HepG2 (cell line): ENCODE measurements around the gene UHMK1.

ENCODE experiments used
- CHD2 ChIP-seq: IDR thresholded peaks from 2 replicates; pipeline ENCODE4 v1.6.1; 2011; ENCODE audit warnings: low read depth, low read length, improper control_type of control experiment
- EP300 ChIP-seq, 3 experiments: sonication (generic) in 1 of 3; formaldehyde crosslinking in 1 of 3; IDR thresholded peaks; 2 replicates each; pipeline versions ENCODE4 v1.5.1 to v1.6.1; 2011 to 2020; ENCODE audit warnings: low read depth in 2 of 3, low read length in 2 of 3, borderline replicate concordance in 1 of 3, improper control_type of control experiment in 1 of 3, mild to moderate bottlenecking in 1 of 3, missing genetic modification reagents in 1 of 3, moderate library complexity in 1 of 3
- HOMEZ ChIP-seq: IDR thresholded peaks from 2 replicates; pipeline ENCODE4 v1.6.1; 2016; ENCODE audit warnings: low read depth
- IRF2 ChIP-seq: IDR thresholded peaks from 2 replicates; pipeline ENCODE4 v1.6.1; 2018; ENCODE audit warnings: missing genetic modification reagents, missing compliant biosample characterization
- MNT ChIP-seq: fragments of 450-650 bp; IDR thresholded peaks from 2 replicates; pipeline ENCODE4 v1.6.1; 2016
- MXI1 ChIP-seq: IDR thresholded peaks from 3 replicates; pipeline ENCODE4 v1.6.1; 2012; ENCODE audit warnings: low read depth, low read length, inconsistent platforms, borderline replicate concordance
- POLR2AphosphoS5 ChIP-seq: IDR thresholded peaks from 2 replicates; pipeline ENCODE4 v1.6.1; 2012; ENCODE audit warnings: low read depth, low read length
- SOX6 ChIP-seq, 2 experiments: fragments of 450-650 bp in 1 of 2; sonication (generic) in 1 of 2; formaldehyde crosslinking in 1 of 2; IDR thresholded peaks; 2 replicates each; pipeline versions ENCODE4 v1.4.0 to v1.6.1; 2017 to 2020; ENCODE audit warnings: antibody characterized with exemption in 1 of 2, mild to moderate bottlenecking in 1 of 2, missing genetic modification reagents in 1 of 2
- ZC3H4 ChIP-seq: sonication (generic); formaldehyde crosslinking; IDR thresholded peaks from 2 replicates; pipeline ENCODE4 v1.4.0; 2020; ENCODE audit warnings: missing genetic modification reagents, borderline replicate concordance
- ZNF235 ChIP-seq: sonication (generic); formaldehyde crosslinking; IDR thresholded peaks from 2 replicates; pipeline ENCODE4 v1.8.1; 2023; ENCODE audit warnings: mild to moderate bottlenecking, missing genetic modification reagents, borderline replicate concordance
- ZNF274 ChIP-seq: sonication (generic); formaldehyde crosslinking; IDR thresholded peaks from 2 replicates; pipeline ENCODE4 v1.5.1; 2020; ENCODE audit warnings: mild to moderate bottlenecking, missing genetic modification reagents
- ZNF687 ChIP-seq: sonication (generic); formaldehyde crosslinking; IDR thresholded peaks from 2 replicates; pipeline ENCODE4 v1.5.1; 2020; ENCODE audit warnings: mild to moderate bottlenecking, missing genetic modification reagents, moderate library complexity

- TF ChIP-seq IRF2 (no peak), ZNF687 (CRISPR knock-in tag) (no peak), ZC3H4 (CRISPR knock-in tag) (no peak), EP300 (IDR thresholded peaks at IDR 0.05; ENCODE audit: low read depth in 2 of 2, low read length in 2 of 2) (no peak), EP300 (CRISPR knock-in tag; IDR thresholded peaks at IDR 0.05; ENCODE audit: borderline replicate concordance) (no peak), MNT (no peak), POLR2AphosphoS5 (no peak), CHD2 (no peak), MXI1 (no peak), ZNF274 (CRISPR knock-in tag) (no peak), SOX6 (IDR thresholded peaks at IDR 0.05) (no peak), SOX6 (CRISPR knock-in tag; IDR thresholded peaks at IDR 0.05) (no peak), HOMEZ (CRISPR knock-in tag) (no peak), ZNF235 (CRISPR knock-in tag) (no peak)
Measured at GRCh38 chr1:162535501-162535900, 37.9 kb downstream of the UHMK1 start.
